GM08714 (cell line): ENCODE data around the gene HS6ST3.
"Not testable (repeated sequence)": the region's sequence is repeated elsewhere in the genome, so short reads cannot be mapped to it uniquely, and the experiment has no call there.

Experiments used
- H3K4me3 ChIP-seq: fragments of 200-500 bp; sonication (Bioruptor generic); 2 replicates; pipeline ENCODE4 v1.5.1; 2014; ENCODE audit warnings: mild to moderate bottlenecking, low read length, inconsistent platforms
- ZNF274 ChIP-seq: IDR thresholded peaks from 2 replicates; pipeline ENCODE4 v1.6.1; 2012; ENCODE audit warnings: mild to moderate bottlenecking, low read depth, low read length

HS6ST3 gene

DNA sequence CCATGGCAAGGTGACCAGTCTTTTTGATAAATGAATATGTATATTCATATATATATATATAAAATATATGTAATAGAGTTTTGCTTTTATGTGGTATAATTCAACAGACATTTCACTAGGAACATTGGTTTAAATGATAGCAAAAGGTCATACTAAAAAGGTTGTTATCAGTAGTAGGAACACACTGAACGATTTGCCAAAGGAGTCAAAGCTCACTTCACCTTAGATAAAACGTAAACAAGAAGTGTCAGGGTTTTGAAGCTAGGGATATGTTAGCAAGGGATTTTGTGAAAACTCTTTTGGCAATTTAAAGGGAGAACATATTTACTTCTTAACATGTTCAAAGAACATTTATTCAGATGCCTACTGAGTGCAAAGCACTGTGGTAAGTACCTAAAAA lies 8.0 kb upstream of the HS6ST3 start:
- H3K4me3 ChIP-seq: no peak overlapping the region
- no peak for TF ChIP-seq ZNF274

DNA sequence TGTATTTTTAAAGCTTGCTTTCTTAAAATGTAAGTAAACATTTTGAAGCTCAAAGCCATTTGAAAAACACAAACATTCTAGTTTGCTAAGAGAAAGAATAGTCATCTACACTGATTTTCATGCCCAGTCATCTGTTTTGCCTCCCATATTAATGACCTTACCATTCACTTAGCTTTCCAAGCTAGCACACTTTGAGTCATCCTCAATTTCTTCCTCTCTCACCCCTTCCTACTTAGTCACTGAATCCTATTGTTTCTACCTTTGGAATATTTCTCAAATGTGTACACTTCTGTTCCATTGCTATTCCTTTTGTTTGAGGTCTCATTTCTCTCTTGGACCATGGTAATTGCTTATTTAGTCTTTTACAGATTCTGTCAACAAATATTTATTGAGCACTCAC lies 7.3 kb upstream of the HS6ST3 start:
- no peak overlapping the region for H3K4me3 ChIP-seq
- TF ChIP-seq ZNF274: no peak

DNA sequence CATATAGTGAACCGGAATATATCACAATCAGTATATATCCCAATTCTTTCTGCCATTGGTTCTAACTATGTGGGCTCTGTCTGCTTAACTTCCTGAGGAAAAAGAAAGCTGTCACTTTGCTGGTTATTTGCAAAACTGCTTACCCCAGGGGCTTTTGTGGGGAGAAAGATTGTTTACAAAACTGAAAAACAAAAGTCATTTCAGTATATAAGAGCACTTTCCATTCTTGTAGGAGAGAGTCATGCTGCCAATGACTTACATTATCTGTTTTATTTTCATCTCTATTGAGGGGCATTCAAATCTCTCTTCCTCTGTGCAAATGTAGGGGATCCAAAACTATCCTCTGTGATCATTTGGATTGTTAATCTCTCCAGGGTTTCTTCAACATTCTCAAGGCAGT lies 3.2 kb upstream of the HS6ST3 start:
- no peak overlapping the region for H3K4me3 ChIP-seq
- no peak for TF ChIP-seq ZNF274

DNA sequence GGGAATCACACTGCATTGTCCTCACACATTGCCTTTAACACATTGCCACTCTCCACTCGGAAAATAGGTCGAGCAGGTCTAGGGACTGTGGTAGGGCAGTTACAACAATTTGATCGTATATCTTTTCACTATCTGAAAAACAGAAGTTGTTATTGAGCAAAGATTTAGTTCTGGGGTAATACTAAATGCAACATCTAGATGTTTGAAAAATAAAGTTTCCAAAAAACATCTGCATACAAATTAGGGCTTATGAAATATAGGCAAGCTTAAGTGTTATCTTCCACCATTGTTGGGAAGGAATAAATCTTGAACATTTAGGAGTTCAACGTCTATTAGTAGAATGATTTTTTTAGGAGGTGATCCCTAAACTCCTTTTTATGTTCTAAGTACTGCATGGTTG lies 768 bp upstream of the HS6ST3 start:
- H3K4me3 ChIP-seq: no peak overlapping the region
- no peak for TF ChIP-seq ZNF274

DNA sequence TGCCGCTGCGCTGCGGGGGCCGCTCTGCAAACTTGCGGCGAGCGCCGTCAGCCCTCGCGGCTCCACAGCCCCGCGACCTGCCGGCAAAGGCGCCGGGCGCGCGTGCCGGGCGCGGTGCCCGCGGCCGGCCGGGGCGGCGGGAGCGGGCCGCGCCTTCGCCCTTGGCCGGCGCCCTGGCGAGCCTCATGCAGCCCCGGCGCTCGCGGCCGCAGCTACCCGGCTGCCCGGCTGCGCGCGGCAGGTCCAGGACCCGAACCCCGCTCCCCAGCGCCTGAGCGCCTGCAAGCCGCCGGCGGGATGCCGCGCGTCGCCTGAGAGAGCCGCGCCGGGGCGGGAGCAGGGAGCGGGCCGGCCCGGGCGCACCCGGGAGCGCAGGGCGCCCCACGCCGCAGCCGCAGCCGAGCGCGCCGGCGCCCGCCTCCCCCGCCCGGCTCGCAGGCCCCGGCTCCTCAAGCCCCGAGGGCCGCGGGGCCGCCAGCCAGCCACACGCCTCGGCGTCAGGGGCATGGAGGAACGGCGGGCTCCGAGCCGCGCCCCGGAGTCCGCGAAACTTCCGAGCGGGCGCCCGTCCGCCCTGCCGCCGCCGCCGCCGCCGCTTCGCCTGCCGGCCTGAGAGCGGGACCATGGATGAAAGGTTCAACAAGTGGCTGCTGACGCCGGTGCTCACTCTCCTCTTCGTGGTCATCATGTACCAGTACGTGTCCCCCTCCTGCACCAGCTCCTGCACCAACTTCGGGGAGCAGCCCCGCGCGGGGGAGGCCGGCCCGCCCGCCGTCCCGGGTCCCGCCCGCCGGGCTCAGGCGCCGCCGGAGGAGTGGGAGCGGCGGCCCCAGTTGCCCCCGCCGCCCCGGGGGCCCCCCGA lies 564 bp downstream of the HS6ST3 start:
- TF ChIP-seq ZNF274: no peak
- H3K4me3 ChIP-seq: peak overlapping the region; percentile 62; the same call in 1 of the 2 replicates

DNA sequence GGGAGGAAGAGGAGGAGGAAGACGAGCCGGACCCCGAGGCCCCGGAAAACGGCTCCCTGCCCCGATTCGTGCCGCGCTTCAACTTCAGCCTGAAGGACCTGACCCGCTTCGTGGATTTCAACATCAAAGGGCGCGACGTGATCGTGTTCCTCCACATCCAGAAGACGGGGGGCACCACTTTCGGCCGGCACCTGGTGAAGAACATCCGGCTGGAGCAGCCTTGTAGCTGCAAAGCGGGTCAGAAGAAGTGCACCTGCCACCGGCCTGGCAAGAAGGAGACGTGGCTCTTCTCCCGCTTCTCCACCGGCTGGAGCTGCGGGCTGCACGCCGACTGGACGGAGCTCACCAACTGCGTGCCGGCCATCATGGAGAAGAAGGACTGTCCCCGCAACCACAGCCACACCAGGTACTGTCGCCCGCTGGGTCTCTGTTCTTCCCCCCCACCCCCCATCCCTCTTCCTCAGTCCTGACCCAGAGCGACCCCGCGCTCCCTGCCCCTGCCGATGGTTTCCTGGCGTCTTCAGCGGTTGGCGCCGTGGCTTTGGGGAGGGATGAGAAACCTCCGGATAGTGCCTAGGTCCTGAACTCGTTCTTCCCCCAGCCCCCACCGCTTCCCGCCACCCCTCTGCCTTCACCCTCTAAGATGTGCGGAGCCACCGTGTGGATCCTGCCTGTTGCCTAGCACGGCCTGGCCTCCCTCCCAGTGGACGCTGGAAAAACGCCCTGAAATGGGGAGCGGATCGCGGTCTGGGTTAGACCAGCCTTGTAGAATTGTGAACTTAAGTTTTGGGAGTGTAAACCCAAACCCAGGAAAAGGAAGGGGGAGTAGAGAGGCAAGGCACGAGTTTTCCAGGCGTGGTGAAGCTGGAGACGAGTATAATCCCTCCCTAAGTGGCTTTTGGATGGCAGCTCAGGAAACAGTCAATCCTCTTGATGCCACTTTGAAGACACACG lies 1.5 kb downstream of the HS6ST3 start:
- peak overlapping the region; percentile 30; the same call in 1 of the 2 replicates for H3K4me3 ChIP-seq
- no peak for TF ChIP-seq ZNF274

DNA sequence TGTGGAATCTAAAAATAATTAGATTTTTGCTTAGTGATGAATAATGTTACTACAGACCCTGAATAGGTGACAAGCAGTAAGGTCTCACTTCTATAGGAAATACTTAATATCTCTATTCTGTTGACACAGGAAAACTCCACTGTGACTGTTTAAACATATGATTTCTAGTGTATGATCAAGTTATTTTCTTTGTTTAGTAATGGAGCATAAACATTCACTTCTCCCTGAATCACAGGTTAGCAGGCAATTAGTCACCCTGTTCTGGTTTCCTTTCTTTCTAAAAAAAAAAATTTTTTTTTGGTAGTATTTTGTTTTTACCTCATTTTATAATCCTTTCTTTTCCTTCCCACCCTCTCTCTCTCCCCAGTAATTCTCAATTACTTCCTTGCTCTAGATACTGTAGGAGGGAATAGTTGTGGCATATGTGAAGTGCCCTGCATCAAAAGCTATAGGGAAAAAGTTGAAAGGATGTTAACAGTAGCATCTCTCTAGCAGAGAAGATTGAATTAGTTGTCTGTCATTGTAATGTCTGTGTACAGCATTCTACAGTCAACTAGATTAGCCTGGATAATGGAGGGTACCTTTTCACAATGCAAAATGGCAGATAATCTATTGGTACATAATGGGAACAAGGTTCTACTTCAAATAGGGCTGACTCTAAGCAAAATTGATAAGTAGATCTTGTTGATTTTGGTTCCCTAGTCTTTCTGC lies 3.5 kb downstream of the HS6ST3 start:
- no peak overlapping the region for H3K4me3 ChIP-seq
- no peak for TF ChIP-seq ZNF274

DNA sequence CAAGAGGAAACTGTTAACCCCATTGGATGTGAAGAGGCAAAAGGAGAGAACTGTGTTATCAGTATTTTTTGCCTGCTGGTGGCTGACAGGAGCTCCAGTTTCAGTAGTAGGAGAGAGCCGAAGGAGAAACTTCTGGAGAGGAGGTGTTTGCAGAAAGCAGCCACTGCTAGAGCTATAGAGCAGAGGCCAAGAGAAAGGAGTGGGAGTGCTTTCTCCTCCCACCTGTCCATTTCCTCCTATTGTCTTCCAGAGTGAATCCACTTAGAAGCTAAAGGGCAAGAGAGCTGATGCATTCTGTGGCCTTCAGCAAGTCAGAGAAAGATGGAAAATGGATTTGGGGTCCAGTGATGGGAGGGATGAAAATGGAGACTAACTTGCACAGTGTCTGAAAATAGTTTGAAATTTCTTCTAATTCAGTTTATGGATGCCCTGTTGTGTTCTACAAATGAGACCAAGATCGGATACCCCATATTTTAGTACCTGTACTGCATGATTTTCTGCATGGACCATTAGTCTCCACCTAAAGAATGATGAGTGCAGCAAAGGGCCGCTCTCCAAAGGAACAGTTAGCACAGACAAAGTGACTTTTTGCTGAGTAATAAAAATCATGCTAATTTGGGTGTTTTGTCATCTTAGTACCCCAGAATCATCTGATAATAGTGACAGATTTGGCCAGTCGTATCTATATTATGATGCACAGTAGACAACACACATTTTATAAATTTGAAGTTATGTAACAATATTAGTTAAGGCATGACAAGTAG lies 10.7 kb downstream of the HS6ST3 start:
- TF ChIP-seq ZNF274: no peak

DNA sequence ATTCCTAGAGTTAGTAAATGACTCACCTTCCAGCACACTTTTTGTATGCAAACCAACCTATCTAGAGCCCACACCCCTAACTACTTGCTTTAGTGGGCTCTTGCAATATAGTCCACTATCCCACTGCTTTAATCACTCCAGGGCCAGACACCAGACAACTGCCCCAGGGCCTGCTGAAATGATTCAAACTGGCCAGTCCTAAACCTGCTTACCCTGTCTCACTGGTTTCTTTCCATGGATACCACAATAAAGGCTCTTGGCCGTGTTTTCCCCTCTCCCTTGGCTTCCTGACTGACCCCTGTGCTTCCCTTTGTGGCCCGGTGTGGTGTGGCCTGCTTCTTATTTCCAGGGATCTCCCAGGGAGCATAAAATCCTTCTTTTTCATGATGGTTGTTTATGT lies 14.6 kb downstream of the HS6ST3 start:
- no peak overlapping the region for H3K4me3 ChIP-seq

More for the DNA sequence above, 10.7 kb downstream of the HS6ST3 start:
- H3K4me3 ChIP-seq: no peak overlapping the region

DNA sequence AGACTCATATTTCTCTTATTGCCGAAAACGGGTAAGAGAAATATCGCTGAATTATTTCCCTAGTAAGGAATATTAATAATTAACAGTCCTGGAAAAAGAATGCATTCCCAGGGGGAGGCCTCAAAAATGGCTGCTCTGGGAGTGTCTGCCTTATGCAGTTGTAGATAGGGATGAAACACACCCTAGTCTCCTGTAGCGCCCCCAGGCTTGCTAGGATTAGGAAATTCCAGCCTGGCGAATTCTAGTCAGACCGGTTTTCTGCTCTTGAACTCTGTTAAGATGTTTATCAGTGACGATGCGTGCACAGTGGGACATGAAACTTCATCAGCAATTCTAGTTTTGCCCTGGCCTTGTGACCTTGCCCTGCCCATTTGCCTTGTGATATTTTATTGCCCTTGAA lies 18.2 kb downstream of the HS6ST3 start:
- H3K4me3 ChIP-seq: not testable (repeated sequence)

More for the DNA sequence above, 14.6 kb downstream of the HS6ST3 start:
- no peak for TF ChIP-seq ZNF274

DNA sequence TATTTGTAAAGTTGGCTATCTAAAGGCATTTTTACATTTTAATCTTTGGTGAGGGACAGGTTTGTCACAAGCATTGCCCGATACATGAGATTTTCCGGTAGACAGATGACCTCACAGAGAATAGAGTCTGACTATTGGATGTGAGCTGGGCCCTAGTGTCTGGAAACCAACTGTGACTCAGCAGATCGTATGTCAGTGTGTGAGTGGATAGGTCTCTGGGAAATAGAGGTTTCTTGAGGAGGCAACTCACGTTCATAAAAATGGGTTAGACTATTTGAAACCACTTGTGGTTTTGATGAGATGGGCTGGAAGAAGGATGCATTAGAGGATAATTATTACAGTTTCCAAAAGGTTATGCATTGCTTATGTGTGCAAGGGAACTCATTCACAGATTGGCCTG lies 19.2 kb downstream of the HS6ST3 start:
- TF ChIP-seq ZNF274: no peak

DNA sequence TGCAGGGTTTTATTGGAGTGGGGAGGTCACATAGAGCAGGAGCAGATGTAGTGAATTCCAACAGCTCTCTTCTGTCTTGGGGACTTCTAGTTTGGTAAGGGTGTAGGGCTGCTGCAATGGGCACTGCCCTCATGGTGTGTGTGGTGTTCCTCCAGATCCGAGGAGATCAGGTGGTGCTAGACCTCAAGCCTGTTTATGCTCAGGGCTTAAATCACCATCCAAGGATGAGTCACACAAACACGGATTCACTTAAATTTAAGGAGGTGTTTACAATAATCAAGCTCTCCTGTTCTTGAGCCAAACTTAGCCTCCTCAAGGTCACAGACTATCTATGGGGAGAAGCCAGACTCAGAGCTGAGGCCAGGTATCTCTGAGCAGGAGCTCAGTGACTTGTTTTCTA lies 23.0 kb downstream of the HS6ST3 start:
- no peak for TF ChIP-seq ZNF274
- no peak overlapping the region for H3K4me3 ChIP-seq

More for the DNA sequence above, 19.2 kb downstream of the HS6ST3 start:
- H3K4me3 ChIP-seq: no peak overlapping the region

DNA sequence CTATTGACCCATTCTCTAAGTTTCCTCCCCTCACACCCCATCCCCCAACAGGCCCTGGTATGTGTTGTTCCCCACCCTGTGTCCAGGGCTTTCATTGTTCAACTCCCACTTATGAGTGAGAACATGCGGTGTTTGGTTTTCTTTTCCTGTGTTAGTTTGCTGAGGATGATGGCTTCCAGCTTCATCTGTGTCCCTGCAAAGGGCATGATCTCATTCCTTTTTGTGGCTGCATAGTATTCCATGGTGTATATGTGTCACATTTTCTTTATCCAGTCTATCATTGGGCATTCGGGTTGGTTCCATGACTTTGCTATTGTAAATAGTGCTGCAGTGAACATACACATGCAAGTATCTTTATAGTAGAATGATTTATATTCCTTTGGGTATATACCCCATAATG lies 25.5 kb downstream of the HS6ST3 start:
- not testable (repeated sequence) for H3K4me3 ChIP-seq
